DOHH2 (cell line): Measurements from ENCODE around the gene CKMT1A.

Experiments used
- H3F3A ChIP-seq: fragments of 200-600 bp; sonication (generic), shearing (Covaris generic); 2 replicates; pipeline ENCODE4 v1.6.0; 2016; ENCODE audit warnings: antibody characterized with exemption, mild to moderate bottlenecking; ENCODE audit not compliant: control insufficient read depth, insufficient read depth
- H3K27ac ChIP-seq: fragments of 200-600 bp; sonication (generic); 2 replicates; pipeline ENCODE4 v1.5.1; 2014; ENCODE audit warnings: low read depth, mild to moderate bottlenecking, low read length, moderate library complexity
- H3K27me3 ChIP-seq: fragments of 200-600 bp; sonication (generic); 2 replicates; pipeline ENCODE4 v1.6.1; 2014; ENCODE audit warnings: mild to moderate bottlenecking, low read length, mixed read lengths; ENCODE audit not compliant: control insufficient read depth
- H3K36me3 ChIP-seq: fragments of 200-600 bp; sonication (generic); 2 replicates; pipeline ENCODE4 v1.6.1; 2014; ENCODE audit warnings: mild to moderate bottlenecking, low read length, moderate library complexity, mixed read lengths; ENCODE audit not compliant: control insufficient read depth
- H3K4me1 ChIP-seq: fragments of 200-600 bp; sonication (generic); 2 replicates; pipeline ENCODE4 v1.6.1; 2014; ENCODE audit warnings: mild to moderate bottlenecking, low read length, mixed read lengths; ENCODE audit not compliant: control insufficient read depth
- H3K4me2 ChIP-seq: fragments of 200-600 bp; sonication (generic); 2 replicates; pipeline ENCODE4 v1.6.0; 2014; ENCODE audit warnings: mild to moderate bottlenecking, low read length, moderate library complexity
- H3K4me3 ChIP-seq: fragments of 200-600 bp; sonication (generic); 2 replicates; pipeline ENCODE4 v1.5.1; 2014; ENCODE audit warnings: mild to moderate bottlenecking, low read length, mixed read lengths
- H3K79me2 ChIP-seq: fragments of 200-600 bp; sonication (generic); 2 replicates; pipeline ENCODE4 v1.6.1; 2014; ENCODE audit warnings: mild to moderate bottlenecking, low read length, mixed read lengths; ENCODE audit not compliant: control insufficient read depth
- H3K9me2 ChIP-seq: fragments of 200-600 bp; sonication (generic); replicated peaks from 2 replicates; pipeline ENCODE4 v1.6.1; 2014; ENCODE audit warnings: mild to moderate bottlenecking, low read length, mixed read lengths; ENCODE audit not compliant: control insufficient read depth
- H3K9me3 ChIP-seq: fragments of 200-600 bp; sonication (generic); 2 replicates; pipeline ENCODE4 v1.6.1; 2014; ENCODE audit warnings: antibody characterized with exemption, low read length, mixed read lengths; ENCODE audit not compliant: control insufficient read depth, insufficient read depth
- H4K20me1 ChIP-seq: fragments of 200-600 bp; sonication (generic); 2 replicates; pipeline ENCODE4 v1.6.0; 2014; ENCODE audit warnings: low read depth, mild to moderate bottlenecking, antibody characterized with exemption, low read length, moderate library complexity; ENCODE audit not compliant: control insufficient read depth, insufficient read depth
- EZH2phosphoT487 ChIP-seq: fragments of 200-600 bp; sonication (generic); IDR thresholded peaks from 2 replicates; pipeline ENCODE4 v1.6.1; 2017; ENCODE audit warnings: borderline replicate concordance, mild to moderate bottlenecking, antibody characterized with exemption, low read length, moderate library complexity, mixed read lengths
- TF ChIP-seq, protein P1 (sequence below): fragments of 200-600 bp; sonication (generic); IDR thresholded peaks from one replicate; pipeline ENCODE4 v1.5.1; 2014; ENCODE audit warnings: antibody characterized with exemption, mild to moderate bottlenecking, low read depth, low read length; ENCODE audit not compliant: poor library complexity, severe bottlenecking

CKMT1A gene

DNA sequence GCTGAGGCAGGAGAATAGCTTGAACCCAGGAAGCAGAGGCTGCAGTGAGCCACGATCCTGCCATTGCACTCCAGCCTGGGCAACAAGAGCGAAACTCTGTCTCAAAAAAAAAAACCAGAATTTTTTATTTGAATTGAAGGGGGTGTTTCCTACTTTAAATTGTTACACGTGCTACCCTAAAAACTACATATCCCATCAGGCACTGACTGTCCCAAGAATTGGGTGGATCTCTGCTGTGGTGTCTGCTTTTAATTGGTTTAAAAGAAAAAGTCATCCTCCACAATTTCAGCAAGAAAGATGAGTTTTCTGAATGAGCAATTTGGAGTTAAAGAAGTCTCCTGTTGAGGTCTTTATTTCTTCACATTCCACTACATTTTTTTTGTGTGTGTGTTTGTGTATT, 54.7 kb downstream of the CKMT1A start:
- Histone ChIP-seq H3K27ac (peak overlapping the region; percentile 18; the same call in 1 of the 2 replicates), H4K20me1 (peaks cover 27% of the 10 kb centered on the region), H3K36me3 (peaks cover 62% of the 10 kb centered on the region), H3F3A (peaks cover 16% of the 10 kb centered on the region), H3K4me1 (peaks cover 60% of the 10 kb centered on the region), H3K9me2 (no peaks in the 10 kb centered on the region), H3K4me2 (peak overlapping the region; percentile 84), H3K27me3 (no peaks in the 10 kb centered on the region), H3K4me3 (peak overlapping the region; percentile 90), H3K9me3 (no peaks in the 10 kb centered on the region), H3K79me2 (peaks cover 83% of the 10 kb centered on the region)
- TF ChIP-seq, protein P1, sequence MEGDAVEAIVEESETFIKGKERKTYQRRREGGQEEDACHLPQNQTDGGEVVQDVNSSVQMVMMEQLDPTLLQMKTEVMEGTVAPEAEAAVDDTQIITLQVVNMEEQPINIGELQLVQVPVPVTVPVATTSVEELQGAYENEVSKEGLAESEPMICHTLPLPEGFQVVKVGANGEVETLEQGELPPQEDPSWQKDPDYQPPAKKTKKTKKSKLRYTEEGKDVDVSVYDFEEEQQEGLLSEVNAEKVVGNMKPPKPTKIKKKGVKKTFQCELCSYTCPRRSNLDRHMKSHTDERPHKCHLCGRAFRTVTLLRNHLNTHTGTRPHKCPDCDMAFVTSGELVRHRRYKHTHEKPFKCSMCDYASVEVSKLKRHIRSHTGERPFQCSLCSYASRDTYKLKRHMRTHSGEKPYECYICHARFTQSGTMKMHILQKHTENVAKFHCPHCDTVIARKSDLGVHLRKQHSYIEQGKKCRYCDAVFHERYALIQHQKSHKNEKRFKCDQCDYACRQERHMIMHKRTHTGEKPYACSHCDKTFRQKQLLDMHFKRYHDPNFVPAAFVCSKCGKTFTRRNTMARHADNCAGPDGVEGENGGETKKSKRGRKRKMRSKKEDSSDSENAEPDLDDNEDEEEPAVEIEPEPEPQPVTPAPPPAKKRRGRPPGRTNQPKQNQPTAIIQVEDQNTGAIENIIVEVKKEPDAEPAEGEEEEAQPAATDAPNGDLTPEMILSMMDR = no peak
- no peak for TF ChIP-seq EZH2phosphoT487
